Measurements from ENCODE around the gene DNAH14. TPM values are rescaled to one million over a fixed set of nuclear protein-coding genes. Genes with fewer than 3 reads are reported as not detected.

Gene DNAH14
- total and polyA plus RNA-seq, 2 of the 8 experiments (the other 6 are each of a cell fraction or from before 2014, with no cell fraction given), result 8.4 to 40.7 TPM

GRCh38 chr1:225254676-225255075 lies 325.2 kb downstream of the DNAH14 start (continued):
- TF ChIP-seq CHD7 (IDR thresholded peaks at IDR 0.05; ENCODE audit: insufficient replicate concordance, low read length) (no peak), SP1 (IDR thresholded peaks at IDR 0.05; ENCODE audit: low read depth, low read length) (no peak), SAP30 (IDR thresholded peaks at IDR 0.05; ENCODE audit: insufficient read depth, insufficient replicate concordance, low read length) (no peak), EGR1 (IDR thresholded peaks at IDR 0.05; ENCODE audit: borderline replicate concordance, low read depth, low read length) (no peak), HDAC6 (IDR thresholded peaks at IDR 0.05; ENCODE audit: low read depth, low read length) (no peak)

All from H1 (cell line).